ENCODE measurements around the gene DRG1.

GRCh38 chr22:31354515-31354914 lies 44.9 kb upstream of the DRG1 start:
- TF ChIP-seq REST (IDR thresholded peaks at IDR 0.05; ENCODE audit: borderline replicate concordance), result no peak
- TF ChIP-seq CTCF (IDR thresholded peaks at IDR 0.05; ENCODE audit: poor library complexity, severe bottlenecking), result no peak
- TF ChIP-seq EP300 (conservative IDR thresholded peaks at IDR 0.05; ENCODE audit: poor library complexity, severe bottlenecking), result no peak
